GM18502 (cell line): ENCODE results near the gene RTN4.

Experiments
- ATAC-seq: cut with Tn5 transposase; IDR thresholded peaks from one replicate; pipeline ENCODE4 v1.9.1; 2021; ENCODE audit warnings: mild to moderate bottlenecking; ENCODE audit not compliant: unreplicated experiment, poor library complexity

RTN4 gene

DNA sequence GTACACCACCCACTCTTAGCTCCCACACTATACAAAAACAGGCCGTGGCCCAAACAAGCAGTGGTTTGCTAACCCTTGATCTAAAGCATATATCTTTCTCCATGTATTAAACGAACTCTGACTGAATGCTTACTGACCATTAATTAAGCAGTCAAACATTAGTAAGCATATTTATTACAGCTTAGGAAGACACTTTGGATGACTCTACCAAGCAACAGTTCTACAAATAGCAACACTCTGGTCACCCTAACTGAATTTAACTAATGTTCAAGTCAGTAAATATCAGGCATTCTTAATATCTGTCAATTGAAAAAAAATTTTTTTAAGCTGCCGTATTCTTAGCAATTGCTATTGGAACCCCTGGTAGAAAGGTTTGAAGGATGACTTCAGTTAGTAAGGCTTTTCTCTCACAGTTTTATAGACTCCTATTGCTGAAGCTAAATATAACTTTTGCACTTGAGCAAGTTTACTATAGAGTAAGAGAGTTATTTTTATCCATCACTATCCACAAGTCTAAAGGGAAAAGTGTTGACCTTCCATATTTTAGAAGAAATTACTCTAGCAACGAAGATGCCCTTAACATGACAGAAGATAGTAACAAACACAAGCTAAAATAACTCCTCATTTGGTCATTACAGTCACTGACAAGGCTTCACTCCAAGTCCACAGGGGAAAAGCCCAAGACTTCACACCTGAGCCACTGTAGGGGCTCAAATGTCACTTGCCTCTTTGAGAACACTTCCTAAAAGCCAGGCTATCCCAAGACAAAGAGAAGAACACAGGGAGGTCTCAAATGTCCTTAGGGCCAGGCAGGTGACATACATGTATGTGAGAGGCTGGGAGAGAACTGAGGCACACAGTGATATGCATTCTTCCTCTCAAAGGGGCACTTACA, 74.4 kb downstream of the RTN4 start:
- ATAC-seq, result no peak

DNA sequence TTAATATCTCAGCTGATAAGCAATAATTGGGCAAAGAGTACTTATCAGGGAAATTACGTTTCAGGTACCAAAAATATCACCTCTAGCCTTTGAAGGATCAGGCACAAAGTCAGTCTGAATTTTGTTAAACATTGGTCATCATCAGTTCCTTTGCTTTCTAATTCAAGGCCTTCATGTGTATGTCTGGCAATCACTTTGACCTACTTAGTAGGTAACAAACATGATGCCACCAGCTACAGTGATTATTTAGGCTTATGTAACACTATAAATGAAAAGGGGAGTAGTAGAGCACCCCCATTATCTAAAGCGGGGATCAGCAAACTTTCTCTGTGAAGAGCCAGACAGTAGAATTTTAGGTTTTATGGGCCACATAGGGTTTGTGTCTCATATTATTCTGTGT, 75.1 kb downstream of the RTN4 start:
- no peak for ATAC-seq

GRCh38 chr2:54969940-54970338, 80.3 kb downstream of the RTN4 start:
- no peak for ATAC-seq

DNA sequence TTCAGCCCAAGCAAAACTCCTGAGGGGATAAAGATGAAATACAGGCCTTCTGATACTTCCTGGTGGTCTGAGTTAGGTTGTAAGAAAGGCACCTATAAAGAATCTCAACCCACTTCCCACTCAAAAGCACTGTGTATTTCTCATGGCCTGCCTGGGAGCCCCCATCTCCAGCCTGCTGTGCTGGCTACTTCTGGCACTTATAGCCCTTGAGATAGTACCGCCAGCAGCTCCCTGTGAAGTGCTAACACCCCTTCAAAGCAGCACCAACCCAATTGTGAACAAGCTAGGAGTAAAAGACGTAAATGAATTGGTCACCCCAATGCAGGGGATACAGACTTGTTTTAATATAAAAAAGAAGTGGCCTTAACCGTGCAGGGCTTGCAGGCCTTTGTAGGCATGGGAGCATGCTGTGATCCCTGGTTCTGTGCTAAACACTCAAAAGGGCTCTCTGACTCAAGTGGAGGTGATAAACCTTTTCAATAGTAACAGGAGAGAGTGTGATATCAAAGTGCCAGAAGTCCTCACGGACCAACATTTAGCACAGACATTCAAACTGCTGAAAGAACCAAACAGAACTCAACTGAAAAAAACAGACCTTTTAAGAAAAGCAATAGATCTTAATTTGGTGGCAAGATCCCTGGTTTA, 80.8 kb downstream of the RTN4 start:
- no peak for ATAC-seq

DNA sequence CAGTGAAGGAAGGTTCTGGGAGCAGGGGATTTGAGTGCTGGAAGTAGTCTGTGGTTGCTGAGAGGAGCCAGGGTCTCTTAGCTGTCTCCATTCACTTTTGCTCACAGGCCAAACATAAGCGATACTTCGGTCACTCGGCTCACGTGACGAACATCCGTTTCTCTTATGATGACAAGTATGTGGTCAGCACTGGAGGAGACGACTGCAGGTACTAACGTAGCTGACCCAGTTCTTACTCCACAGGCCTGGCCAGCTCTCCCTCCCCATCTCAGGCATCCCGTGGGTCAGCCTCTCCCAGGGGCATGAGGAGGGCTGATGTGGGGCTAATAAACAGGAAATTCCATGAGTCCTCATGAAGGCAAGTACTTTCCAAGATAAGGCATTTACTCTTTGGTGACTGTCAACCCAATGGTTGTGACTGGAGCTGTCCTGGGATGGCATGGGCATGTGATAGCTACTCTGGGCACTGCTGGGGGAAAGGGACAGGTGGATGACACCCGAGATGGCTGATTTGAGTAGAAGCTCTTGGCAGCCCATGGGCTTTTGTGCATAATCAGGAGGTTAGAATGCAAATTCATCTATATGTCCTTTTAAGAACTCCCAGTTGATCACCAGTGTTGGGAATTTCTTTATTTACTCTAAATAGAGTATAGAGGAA, 81.6 kb downstream of the RTN4 start:
- ATAC-seq, result no peak

DNA sequence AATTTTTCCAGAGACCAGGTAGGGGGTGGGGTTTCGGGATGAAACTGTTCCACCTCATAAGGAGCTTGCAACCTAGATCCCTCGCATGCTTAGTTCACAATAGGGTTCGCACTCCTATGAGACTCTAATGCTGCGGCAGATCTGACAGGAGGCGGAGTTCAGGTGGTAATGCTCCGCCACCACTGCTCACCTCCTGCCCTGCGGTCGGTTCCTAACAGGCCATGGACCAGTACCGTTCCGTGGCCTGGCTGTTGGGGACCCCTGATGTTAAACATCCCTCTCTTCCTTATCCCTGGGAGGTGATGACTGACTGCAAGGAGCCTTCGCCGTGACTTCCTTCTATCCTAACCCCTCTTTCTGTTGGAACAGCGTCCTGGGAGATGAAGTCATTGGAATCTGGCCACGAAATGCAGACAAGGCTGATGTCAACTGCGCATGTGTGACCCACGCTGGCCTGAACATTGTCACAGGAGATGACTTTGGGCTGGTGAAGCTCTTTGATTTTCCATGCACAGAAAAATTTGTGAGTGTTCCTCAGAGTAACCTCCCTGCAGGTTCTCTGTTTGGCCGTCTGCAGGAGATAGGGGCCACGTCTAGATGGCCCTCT, 82.4 kb downstream of the RTN4 start:
- no peak for ATAC-seq

DNA sequence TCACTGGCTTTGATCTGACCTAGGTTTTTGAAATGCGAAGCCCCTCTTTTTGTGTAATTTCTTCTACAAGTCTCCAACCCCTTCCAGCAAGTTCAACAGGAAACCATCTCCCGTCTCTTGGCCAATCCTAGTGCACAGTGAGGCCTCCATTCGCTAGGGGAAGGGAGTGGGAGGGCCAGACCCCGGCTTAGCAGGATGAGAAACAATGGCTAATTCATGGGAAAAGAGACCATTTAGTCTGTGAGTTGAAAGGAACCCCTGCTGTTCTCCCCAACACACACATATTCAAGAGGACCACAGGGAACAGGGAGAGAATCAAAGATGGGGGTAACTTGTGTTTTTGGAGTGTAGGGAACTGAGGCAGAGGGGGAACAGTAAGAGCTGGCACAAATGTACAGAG, 83.0 kb downstream of the RTN4 start:
- no peak for ATAC-seq

DNA sequence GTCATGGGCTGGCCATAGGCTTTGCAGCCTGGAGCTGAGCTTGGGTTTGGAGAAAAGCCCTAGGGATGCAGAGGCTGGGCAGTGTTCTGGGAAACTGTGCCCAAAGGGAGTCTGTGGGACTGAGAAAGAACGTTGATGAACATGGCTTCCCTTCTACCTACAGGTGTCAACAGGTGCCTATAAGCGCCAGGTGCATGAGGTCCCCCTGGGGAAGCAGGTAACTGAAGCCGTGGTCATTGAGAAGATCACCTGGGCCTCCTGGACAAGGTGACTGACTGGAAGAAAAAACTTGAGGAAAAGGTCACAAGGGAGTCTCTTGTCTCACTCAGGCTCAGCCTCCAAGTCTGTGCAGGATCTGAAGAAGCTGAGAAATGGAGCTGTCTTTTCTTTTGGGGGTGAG, 83.4 kb downstream of the RTN4 start:
- no peak for ATAC-seq

DNA sequence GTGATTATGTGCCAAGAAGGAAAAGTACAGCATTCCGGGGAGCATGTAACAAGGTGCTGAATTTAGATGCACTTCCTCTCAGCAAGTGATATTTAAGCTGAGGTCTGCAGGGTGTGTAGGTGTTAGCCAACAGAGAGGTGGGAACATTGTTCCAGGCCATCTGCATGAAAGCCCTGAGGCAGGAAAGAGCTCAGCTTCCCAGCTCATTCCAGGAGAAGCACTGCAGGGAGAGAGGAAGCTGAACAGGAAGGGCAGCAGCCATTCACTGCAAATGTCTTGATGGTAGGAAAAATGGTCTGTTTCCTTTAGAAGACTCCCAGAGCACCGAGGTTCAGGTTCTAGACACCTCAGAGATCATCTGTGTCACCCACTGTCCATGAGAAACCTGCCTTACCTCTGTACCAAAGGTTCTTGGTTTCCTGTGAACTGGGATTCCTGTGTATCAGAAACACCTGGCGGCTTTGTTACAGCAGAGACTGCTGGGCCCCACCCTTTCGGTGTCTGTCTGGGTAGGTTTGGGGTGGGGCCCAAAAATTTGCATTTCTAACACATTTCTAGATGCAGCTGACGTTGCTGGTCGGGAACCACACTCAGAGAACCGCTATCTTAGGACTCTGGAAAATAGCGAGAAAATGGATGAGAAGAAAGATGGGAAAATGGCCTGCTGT, 84.0 kb downstream of the RTN4 start:
- ATAC-seq, result no peak

DNA sequence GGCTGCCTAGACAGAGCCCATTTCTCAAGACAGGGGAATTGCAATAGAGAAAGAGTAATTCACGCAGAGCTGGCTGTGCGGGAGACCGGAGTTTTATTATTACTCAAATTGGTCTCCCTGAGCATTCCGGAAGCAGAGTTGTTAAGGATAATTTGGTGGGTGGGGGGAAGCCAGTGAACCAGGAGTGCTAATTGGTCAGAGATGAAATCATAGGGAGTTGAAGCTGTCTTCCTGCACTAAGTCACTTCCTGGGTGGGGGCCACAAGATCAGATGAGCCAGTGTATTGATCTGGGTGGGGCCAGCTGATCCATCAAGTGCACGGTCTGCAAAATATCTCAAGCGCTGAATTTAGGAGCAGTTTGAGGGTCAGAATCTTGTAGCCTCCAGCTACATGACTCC, 84.8 kb downstream of the RTN4 start:
- no peak for ATAC-seq

DNA sequence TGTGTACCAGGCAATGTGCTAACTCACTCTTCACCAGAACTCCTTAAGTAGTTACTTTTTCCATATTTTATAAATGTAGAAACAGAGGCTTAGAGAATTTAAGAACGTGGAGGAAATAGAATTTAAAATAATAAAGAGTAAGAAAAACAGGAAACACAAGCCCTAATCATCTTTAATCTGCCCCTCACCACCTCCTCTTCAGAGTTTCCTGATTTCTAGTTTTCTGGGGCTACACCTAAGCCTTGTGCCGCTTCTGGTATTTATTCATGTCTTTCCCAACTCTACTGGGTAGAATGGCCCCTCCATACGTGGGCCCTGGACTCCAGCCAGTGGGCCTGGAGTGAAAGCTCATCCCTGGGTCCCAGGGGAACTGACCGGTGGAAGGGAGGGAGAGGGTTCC, 85.4 kb downstream of the RTN4 start:
- no peak for ATAC-seq

DNA sequence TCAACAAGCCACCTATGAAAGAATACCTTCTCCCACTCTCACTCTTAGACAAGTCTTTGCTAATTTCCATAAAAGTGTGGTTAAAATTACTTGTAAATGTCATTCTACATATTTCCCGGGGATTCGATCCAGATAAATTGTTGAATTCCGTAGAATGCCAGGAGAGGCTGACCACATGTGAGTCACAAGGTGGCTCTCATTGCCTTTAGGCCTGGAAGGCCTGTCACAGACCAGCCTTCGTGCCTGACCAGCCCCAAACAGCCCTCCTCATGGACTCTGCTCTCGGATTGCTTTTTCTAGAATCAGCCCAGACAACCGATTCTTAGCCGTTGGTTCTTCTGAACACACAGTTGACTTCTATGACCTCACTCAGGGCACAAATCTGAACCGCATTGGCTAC, 86.0 kb downstream of the RTN4 start:
- ATAC-seq, result no peak

DNA sequence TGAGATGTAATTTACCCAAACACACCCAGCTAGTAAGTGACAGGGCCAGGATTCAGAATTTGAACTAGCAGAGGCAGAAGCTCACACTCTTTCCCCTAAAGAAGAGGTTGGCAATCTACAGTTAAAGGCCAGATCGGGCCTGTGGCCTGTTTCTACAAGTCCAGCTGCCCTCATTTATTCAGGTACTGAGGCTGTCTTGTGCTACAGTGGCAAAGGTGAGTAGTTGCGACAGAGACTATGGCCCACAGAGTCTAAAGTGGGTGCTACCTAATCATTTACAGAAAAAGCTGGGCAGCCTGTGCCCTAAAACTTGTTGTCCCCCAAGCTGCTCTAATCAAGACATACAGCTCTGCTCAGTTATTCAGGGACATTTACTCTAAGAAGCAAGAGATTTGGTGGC, 86.8 kb downstream of the RTN4 start:
- no peak for ATAC-seq

DNA sequence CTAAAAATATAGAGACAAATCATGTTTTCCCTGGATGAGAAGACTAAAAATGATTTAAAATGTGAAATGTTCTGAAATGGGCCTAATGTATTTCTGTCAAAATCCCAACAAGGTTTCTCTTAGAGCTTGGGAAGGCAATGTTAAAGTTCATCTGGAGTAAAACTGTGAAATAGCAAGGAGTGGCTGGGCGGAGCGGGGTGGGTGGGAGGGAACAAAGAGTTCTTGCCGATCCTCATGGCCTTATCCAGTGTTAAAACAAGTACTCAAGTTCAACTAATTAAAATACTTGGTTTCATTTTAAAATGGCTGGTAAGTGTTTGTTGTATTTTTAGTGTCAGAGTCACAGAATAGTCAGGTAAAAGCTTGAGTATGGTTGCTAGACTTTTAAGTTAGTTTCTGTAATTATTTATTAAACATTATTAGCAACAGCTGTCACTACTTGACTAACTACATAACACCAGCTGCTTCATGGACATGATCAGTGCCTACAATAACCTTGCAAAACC, 87.3 kb downstream of the RTN4 start:
- no peak for ATAC-seq

DNA sequence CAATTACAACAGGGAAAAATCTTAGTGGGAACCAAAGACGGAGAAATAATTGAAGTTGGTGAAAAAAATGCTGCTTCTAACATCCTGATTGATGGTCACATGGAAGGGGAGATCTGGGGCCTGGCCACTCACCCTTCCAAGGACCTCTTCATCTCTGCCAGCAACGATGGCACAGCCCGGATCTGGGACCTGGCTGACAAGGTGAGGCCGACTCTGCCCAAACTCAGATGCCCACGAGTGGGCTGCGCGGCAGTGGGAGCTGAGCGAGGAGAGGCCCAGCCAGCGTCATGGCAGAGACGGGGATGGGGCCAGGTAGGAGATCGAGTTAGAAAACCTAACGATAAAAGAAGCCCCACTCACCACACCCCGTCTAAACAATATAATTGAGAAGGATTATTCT, 87.7 kb downstream of the RTN4 start:
- ATAC-seq, result no peak

DNA sequence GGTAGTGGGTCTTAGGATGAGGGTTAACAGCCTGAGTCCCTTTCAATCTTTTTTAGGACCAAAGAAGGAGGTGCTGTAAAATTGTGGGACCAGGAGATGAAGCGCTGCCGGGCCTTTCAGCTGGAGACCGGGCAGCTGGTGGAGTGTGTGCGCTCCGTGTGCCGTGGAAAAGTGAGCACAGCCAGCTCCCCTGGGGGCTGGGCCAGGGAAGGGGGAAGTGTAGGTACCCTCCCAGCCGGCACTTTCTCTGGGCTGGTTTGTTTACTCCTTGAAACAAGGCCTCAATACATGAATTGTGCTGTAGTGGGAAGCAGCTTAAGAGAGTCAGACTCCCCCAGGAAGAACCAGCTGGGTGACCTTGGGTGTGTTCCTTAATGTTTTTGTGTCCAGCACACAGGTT, 90.1 kb downstream of the RTN4 start:
- ATAC-seq, result no peak

DNA sequence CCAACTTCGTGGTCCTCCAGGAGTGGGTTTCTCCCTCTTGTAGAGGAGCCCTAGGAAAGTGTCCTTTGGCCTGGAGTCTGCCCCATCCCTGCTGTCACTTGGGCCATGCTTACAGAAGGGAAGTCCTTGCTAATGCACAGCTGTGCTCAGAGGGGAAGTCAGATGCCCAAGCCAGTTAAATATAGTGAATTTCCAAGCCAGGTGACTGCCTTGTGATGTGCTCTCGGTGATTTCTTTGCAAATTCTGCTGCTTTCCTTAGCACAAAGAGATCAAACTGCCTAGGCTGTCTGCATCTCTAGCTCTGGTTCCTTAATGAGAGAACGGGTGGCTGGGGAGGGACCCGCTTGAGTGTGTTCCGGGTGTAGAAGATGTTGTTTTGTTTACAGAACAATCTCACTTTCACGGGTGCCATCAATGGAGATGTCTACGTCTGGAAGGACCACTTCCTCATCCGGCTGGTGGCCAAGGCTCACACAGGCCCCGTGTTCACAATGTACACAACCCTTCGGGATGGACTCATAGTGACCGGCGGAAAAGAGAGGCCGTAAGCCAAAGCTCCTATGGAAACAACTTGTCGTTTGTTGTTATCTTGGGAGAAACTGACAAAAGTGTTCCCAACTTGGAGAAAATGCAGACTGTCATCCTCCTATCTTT, 91.4 kb downstream of the RTN4 start:
- ATAC-seq, result no peak

GRCh38 chr2:54957321-54957999, 92.8 kb downstream of the RTN4 start:
- ATAC-seq, result no peak

DNA sequence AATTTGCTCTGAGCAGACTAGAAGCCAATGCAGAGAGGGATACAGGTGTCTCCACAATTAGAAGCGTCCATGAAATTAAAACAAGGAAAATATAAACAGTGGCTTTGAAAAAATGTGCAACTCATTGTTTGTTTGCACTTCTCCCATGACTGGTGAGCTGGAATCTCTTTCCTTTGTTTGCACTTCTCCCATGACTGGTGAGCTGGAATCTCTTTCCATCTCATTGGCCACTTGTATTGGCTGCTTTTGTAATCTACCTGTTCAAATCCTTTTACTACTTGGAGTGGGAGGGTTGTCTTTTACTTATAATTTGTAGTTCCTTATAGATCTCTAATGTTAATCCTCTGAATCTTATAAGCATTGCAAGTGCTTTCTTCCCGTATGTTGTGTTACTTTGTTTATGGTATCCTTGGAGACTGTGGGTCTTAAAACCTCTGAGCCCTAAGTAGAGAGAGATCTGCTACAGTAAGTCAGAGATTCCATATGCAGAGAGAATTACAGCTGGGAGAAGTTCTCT, 94.1 kb downstream of the RTN4 start:
- no peak for ATAC-seq
